GM18873 (cell line): ENCODE measurements around the gene PRKCE.

Experiments used
- ATAC-seq: cut with Tn5 transposase; IDR thresholded peaks from one replicate; pipeline ENCODE4 v1.9.1; 2021; ENCODE audit warnings: mild to moderate bottlenecking, moderate library complexity, moderate number of reproducible peaks; ENCODE audit not compliant: unreplicated experiment, low FRiP score

The PRKCE gene

GRCh38 chr2:45747363-45747762, 95.9 kb downstream of the PRKCE start:
- ATAC-seq = no peak

- no peak for ATAC-seq
Observed at GRCh38 chr2:45748239-45748638, 96.8 kb downstream of the PRKCE start.

GRCh38 chr2:45750001-45750400, 98.5 kb downstream of the PRKCE start:
- ATAC-seq = no peak

GRCh38 chr2:45750484-45750883, 99.0 kb downstream of the PRKCE start:
- ATAC-seq = no peak

- ATAC-seq = no peak
Observed at GRCh38 chr2:45753381-45753780, 101.9 kb downstream of the PRKCE start.

GRCh38 chr2:45754131-45755010, 102.9 kb downstream of the PRKCE start:
- no peak for ATAC-seq

GRCh38 chr2:45755585-45756335, 104.3 kb downstream of the PRKCE start:
- ATAC-seq = no peak

- ATAC-seq = no peak
Observed at GRCh38 chr2:45758018-45758417, 106.5 kb downstream of the PRKCE start.

GRCh38 chr2:45759310-45759851, 107.9 kb downstream of the PRKCE start:
- ATAC-seq = no peak

- no peak for ATAC-seq
Observed at GRCh38 chr2:45761635-45762034, 110.2 kb downstream of the PRKCE start.

- ATAC-seq = no peak
Observed at GRCh38 chr2:45763255-45763654, 111.8 kb downstream of the PRKCE start.

- ATAC-seq = no peak
Observed at GRCh38 chr2:45763797-45764196, 112.3 kb downstream of the PRKCE start.

GRCh38 chr2:45765007-45765727, 113.7 kb downstream of the PRKCE start:
- ATAC-seq = no peak

- ATAC-seq = no peak
Observed at GRCh38 chr2:45765728-45766254, 114.3 kb downstream of the PRKCE start.

GRCh38 chr2:45768208-45768607, 116.7 kb downstream of the PRKCE start:
- ATAC-seq = no peak

GRCh38 chr2:45769056-45769455, 117.6 kb downstream of the PRKCE start:
- ATAC-seq = no peak

GRCh38 chr2:45769854-45770576, 118.5 kb downstream of the PRKCE start:
- ATAC-seq = no peak

- no peak for ATAC-seq
Observed at GRCh38 chr2:45770811-45771210, 119.3 kb downstream of the PRKCE start.

- ATAC-seq = no peak
Observed at GRCh38 chr2:45771261-45771660, 119.8 kb downstream of the PRKCE start.

GRCh38 chr2:45772038-45772437, 120.6 kb downstream of the PRKCE start:
- no peak for ATAC-seq
